ENCODE measurements around the gene SYT5. TPM values are rescaled to one million over a fixed set of nuclear protein-coding genes. Genes with fewer than 3 reads are reported as not detected.

The SYT5 gene
- total RNA-seq, 2 donors from 2014 or later, result 0.44 to 1.9 TPM

- H3K36me3 Mint-ChIP-seq (ENCODE audit: insufficient read depth in 2 of 2), result no peaks in the 10 kb centered on the region
- H3K9me3 Mint-ChIP-seq, result no peaks in the 10 kb centered on the region
- no peaks in the 10 kb centered on the region for H3K4me1 Mint-ChIP-seq (ENCODE audit: low read depth)
- DNase-seq (no peak), ATAC-seq (replicated peaks in 1 of 2) (no peak)
- H3K27ac Mint-ChIP-seq, result no peak overlapping the region
- no peak overlapping the region for H3K4me3 Mint-ChIP-seq
- H3K27me3 Mint-ChIP-seq (ENCODE audit: low read depth), result peaks cover 5% of the 10 kb centered on the region
Observed at GRCh38 chr19:55197528-55197927, 17.4 kb upstream of the SYT5 start.

GRCh38 chr19:55196803-55197202 lies 16.7 kb upstream of the SYT5 start:
- no peaks in the 10 kb centered on the region for H3K4me1 Mint-ChIP-seq (ENCODE audit: low read depth)
- H3K9me3 Mint-ChIP-seq, result no peaks in the 10 kb centered on the region

GRCh38 chr19:55193481-55193880 lies 13.4 kb upstream of the SYT5 start:
- no peaks in the 10 kb centered on the region for H3K36me3 Mint-ChIP-seq (ENCODE audit: insufficient read depth in 2 of 2)
- no peaks in the 10 kb centered on the region for H3K9me3 Mint-ChIP-seq
- DNase-seq, result no peak
- no peak overlapping the region for H3K27ac Mint-ChIP-seq
- no peak for ATAC-seq (replicated peaks in 1 of 2)
- H3K27me3 Mint-ChIP-seq (ENCODE audit: low read depth), result peaks cover 6% of the 10 kb centered on the region
- peaks cover 11% of the 10 kb centered on the region for H3K4me1 Mint-ChIP-seq (ENCODE audit: low read depth)
- no peak overlapping the region for H3K4me3 Mint-ChIP-seq

More at GRCh38 chr19:55196803-55197202, 16.7 kb upstream of the SYT5 start:
- Mint-ChIP-seq H3K27ac (no peak overlapping the region), H3K36me3 (ENCODE audit: insufficient read depth in 2 of 2) (no peaks in the 10 kb centered on the region), H3K4me3 (no peak overlapping the region), H3K27me3 (ENCODE audit: low read depth) (peaks cover 5% of the 10 kb centered on the region)
- no peak for DNase-seq
- no peak for ATAC-seq (replicated peaks in 1 of 2)

- no peak overlapping the region for H3K4me3 Mint-ChIP-seq
- ATAC-seq (replicated peaks in 1 of 2), result no peak
- DNase-seq, result no peak
- no peaks in the 10 kb centered on the region for H3K9me3 Mint-ChIP-seq
- H3K27me3 Mint-ChIP-seq (ENCODE audit: low read depth), result peaks cover 6% of the 10 kb centered on the region
- H3K36me3 Mint-ChIP-seq (ENCODE audit: insufficient read depth in 2 of 2), result no peaks in the 10 kb centered on the region
- no peak overlapping the region for H3K27ac Mint-ChIP-seq
- H3K4me1 Mint-ChIP-seq (ENCODE audit: low read depth), result peaks cover 12% of the 10 kb centered on the region
Observed at GRCh38 chr19:55189403-55189835, 9.3 kb upstream of the SYT5 start.

GRCh38 chr19:55188625-55189024 lies 8.5 kb upstream of the SYT5 start:
- Mint-ChIP-seq H3K27ac (no peak overlapping the region), H3K9me3 (no peaks in the 10 kb centered on the region), H3K27me3 (ENCODE audit: low read depth) (peaks cover 6% of the 10 kb centered on the region), H3K4me1 (ENCODE audit: low read depth) (peaks cover 12% of the 10 kb centered on the region), H3K4me3 (peak overlapping the region in 1 of 2 donors; percentile 42), H3K36me3 (ENCODE audit: insufficient read depth in 2 of 2) (no peaks in the 10 kb centered on the region)
- DNase-seq (no peak), ATAC-seq (replicated peaks in 1 of 2) (no peak)

GRCh38 chr19:55186080-55186479 lies 6.0 kb upstream of the SYT5 start:
- Mint-ChIP-seq H3K4me3 (no peak overlapping the region), H3K36me3 (ENCODE audit: insufficient read depth in 2 of 2) (no peaks in the 10 kb centered on the region), H3K9me3 (no peaks in the 10 kb centered on the region), H3K4me1 (ENCODE audit: low read depth) (peaks cover 12% of the 10 kb centered on the region), H3K27ac (no peak overlapping the region), H3K27me3 (ENCODE audit: low read depth) (peaks cover 20% of the 10 kb centered on the region)
- no peak for DNase-seq
- no peak for ATAC-seq (replicated peaks in 1 of 2)

GRCh38 chr19:55181740-55182139 lies 1.7 kb upstream of the SYT5 start:
- ATAC-seq (replicated peaks in 1 of 2) (no peak), DNase-seq (no peak)
- Mint-ChIP-seq H3K27ac (no peak overlapping the region), H3K36me3 (ENCODE audit: insufficient read depth in 2 of 2) (no peaks in the 10 kb centered on the region), H3K4me3 (no peak overlapping the region), H3K4me1 (ENCODE audit: low read depth) (peaks cover 19% of the 10 kb centered on the region), H3K9me3 (no peaks in the 10 kb centered on the region), H3K27me3 (ENCODE audit: low read depth) (peaks cover 49% of the 10 kb centered on the region)

GRCh38 chr19:55178781-55179599 lies 1.1 kb downstream of the SYT5 start:
- ATAC-seq (replicated peaks in 1 of 2) (peak; percentile 87 to 88), DNase-seq (peak; percentile 89 to 93)
- H3K27ac Mint-ChIP-seq, result no peak overlapping the region
- peaks cover 68% of the 10 kb centered on the region for H3K27me3 Mint-ChIP-seq (ENCODE audit: low read depth)
- H3K4me3 Mint-ChIP-seq, result peak overlapping the region; percentile 70 to 84
- H3K9me3 Mint-ChIP-seq, result no peaks in the 10 kb centered on the region
- peaks cover 0 to 3% of the 10 kb centered on the region in 2 donors for H3K36me3 Mint-ChIP-seq (ENCODE audit: insufficient read depth in 2 of 2)
- H3K4me1 Mint-ChIP-seq (ENCODE audit: low read depth), result peaks cover 25% of the 10 kb centered on the region

- Mint-ChIP-seq H3K36me3 (ENCODE audit: insufficient read depth in 2 of 2) (peaks cover 0 to 3% of the 10 kb centered on the region in 2 donors), H3K27ac (no peak overlapping the region), H3K4me3 (no peak overlapping the region), H3K27me3 (ENCODE audit: low read depth) (peaks cover 76% of the 10 kb centered on the region), H3K9me3 (no peaks in the 10 kb centered on the region), H3K4me1 (ENCODE audit: low read depth) (peaks cover 36% of the 10 kb centered on the region)
- no peak for DNase-seq
- no peak for ATAC-seq (replicated peaks in 1 of 2)
Observed at GRCh38 chr19:55176076-55176475, 4.0 kb downstream of the SYT5 start.

GRCh38 chr19:55175117-55175867 lies 4.8 kb downstream of the SYT5 start:
- H3K4me1 Mint-ChIP-seq (ENCODE audit: low read depth), result peaks cover 31% of the 10 kb centered on the region
- peaks cover 0 to 3% of the 10 kb centered on the region in 2 donors for H3K36me3 Mint-ChIP-seq (ENCODE audit: insufficient read depth in 2 of 2)
- H3K27ac Mint-ChIP-seq, result no peak overlapping the region
- H3K4me3 Mint-ChIP-seq, result peak overlapping the region in 1 of 2 donors; percentile 48
- H3K27me3 Mint-ChIP-seq (ENCODE audit: low read depth), result peaks cover 76% of the 10 kb centered on the region
- no peaks in the 10 kb centered on the region for H3K9me3 Mint-ChIP-seq
- no peak for DNase-seq
- ATAC-seq (replicated peaks in 1 of 2), result no peak

GRCh38 chr19:55174425-55175116 lies 5.5 kb downstream of the SYT5 start:
- H3K36me3 Mint-ChIP-seq (ENCODE audit: insufficient read depth in 2 of 2), result peaks cover 0 to 3% of the 10 kb centered on the region in 2 donors

GRCh38 chr19:55173714-55174409 lies 6.2 kb downstream of the SYT5 start:
- ATAC-seq (replicated peaks in 1 of 2) (peak; percentile 75 to 76), DNase-seq (peak; percentile 70 to 71)
- no peaks in the 10 kb centered on the region for H3K9me3 Mint-ChIP-seq
- peaks cover 0 to 3% of the 10 kb centered on the region in 2 donors for H3K36me3 Mint-ChIP-seq (ENCODE audit: insufficient read depth in 2 of 2)
- H3K27me3 Mint-ChIP-seq (ENCODE audit: low read depth), result peaks cover 77% of the 10 kb centered on the region
- H3K27ac Mint-ChIP-seq, result no peak overlapping the region
- peaks cover 17% of the 10 kb centered on the region for H3K4me1 Mint-ChIP-seq (ENCODE audit: low read depth)
- peak overlapping the region; percentile 74 to 76 for H3K4me3 Mint-ChIP-seq

More at GRCh38 chr19:55174425-55175116, 5.5 kb downstream of the SYT5 start:
- Mint-ChIP-seq H3K4me3 (peak overlapping the region; percentile 74 to 76), H3K4me1 (ENCODE audit: low read depth) (peaks cover 24% of the 10 kb centered on the region), H3K9me3 (no peaks in the 10 kb centered on the region), H3K27me3 (ENCODE audit: low read depth) (peaks cover 74% of the 10 kb centered on the region), H3K27ac (no peak overlapping the region)
- ATAC-seq (replicated peaks in 1 of 2) (no peak), DNase-seq (no peak)
